Kidney (tissue), 14 donors: ENCODE results near the gene NEURL1. TPM values are rescaled to one million over a fixed set of nuclear protein-coding genes. Genes with fewer than 3 reads are reported as not detected.

Source experiments
- DNase-seq, 5 donors: peaks; one replicate each; pipeline ENCODE4 v3.0.0-alpha.2; 2013 to 2020
- FAIRE-seq: peaks from 2 replicates; lab custom pipeline; 2012; peaks lifted over from hg19 to GRCh38; lab: Jason Lieb, UNC
- H3K27ac ChIP-seq, 2 donors: one replicate each; pipeline ENCODE4 v1.7.0; 2013; ENCODE audit warnings: low read depth in 2 of 2, low read length in 2 of 2, inconsistent platforms in 1 of 2
- H3K27me3 ChIP-seq: one replicate; pipeline ENCODE4 v1.7.1; 2013; ENCODE audit warnings: low read length, inconsistent platforms; ENCODE audit not compliant: control insufficient read depth, insufficient read depth
- H3K36me3 ChIP-seq, 3 donors: one replicate each; pipeline versions ENCODE4 v1.7.0 to v1.7.1; 2013; ENCODE audit warnings: low read length in 3 of 3, control low read depth in 1 of 3, inconsistent platforms in 1 of 3; ENCODE audit not compliant: insufficient read depth in 3 of 3, control insufficient read depth in 2 of 3
- H3K4me1 ChIP-seq, 3 donors: one replicate each; pipeline versions ENCODE4 v1.7.0 to v1.7.1; 2013; ENCODE audit warnings: low read length in 3 of 3, inconsistent platforms in 1 of 3, low read depth in 1 of 3; ENCODE audit not compliant: control insufficient read depth in 2 of 3, insufficient read depth in 2 of 3
- H3K4me3 ChIP-seq, 3 donors: one replicate each; pipeline versions ENCODE4 v1.7.0 to v1.8.1; 2013; ENCODE audit warnings: low read length in 3 of 3, control low read depth in 1 of 3, inconsistent platforms in 1 of 3
- H3K9ac ChIP-seq, 3 donors: one replicate each; pipeline versions ENCODE4 v1.7.0 to v1.7.1; 2013; ENCODE audit warnings: low read length in 3 of 3, control low read depth in 1 of 3, inconsistent platforms in 1 of 3
- H3K9me3 ChIP-seq, 3 donors: one replicate each; pipeline versions ENCODE4 v1.7.0 to v1.7.1; 2013; ENCODE audit warnings: low read length in 3 of 3, control low read depth in 1 of 3, inconsistent platforms in 1 of 3; ENCODE audit not compliant: control insufficient read depth in 2 of 3, insufficient read depth in 1 of 3
- intact Hi-C: fragments of 100-400 bp; cut with DNase I; formaldehyde crosslinking; loops from one replicate; pipeline ENCODE4 v1.11.1; 2022
- polyA plus RNA-seq: library from polyadenylated mRNA; stranded (reverse); fragments of 350-450 nt; fragmentation: Illumina TruSeq; extraction: RNeasy Lipid Tissue Mini Kit (QIAGEN cat#74804); gene quantifications from one replicate; pipeline ENCODE4 v1.2.3, GENCODE V29; 2014; ENCODE audit warnings: low read depth, low replicate concordance; ENCODE audit not compliant: insufficient read depth
- total RNA-seq: library from RNA; stranded (reverse); fragmentation: NEBNext Ultra II Directional; extraction: Animal tissue kit (Norgen Biotek cat#: 25700); gene quantifications from one replicate; pipeline ENCODE4 v1.2.1, GENCODE V29; 2021
- TF ChIP-seq, protein P1 (sequence below): IDR thresholded peaks from 3 replicates; pipeline ENCODE4 v1.5.1; 2012; ENCODE audit warnings: mild to moderate bottlenecking, moderate library complexity, borderline replicate concordance; ENCODE audit not compliant: insufficient read depth; ENCODE audit errors: extremely low read depth
- donor health status: control.
- donor health status: control.
- donor health status: control.
- donor health status: control.
- donor health status: control.
- donor health status: DM: yes; HTN: yes; CAD: no.
- donor health status: Normal renal cell carcinoma (clear cell type).

Gene NEURL1
- total and polyA plus RNA-seq, 2 donors from 2014 or later: 1.2 TPM

- Histone ChIP-seq H3K9ac (no peak overlapping the region), H3K4me3 (no peak overlapping the region), H3K9me3 (no peaks in the 10 kb centered on the region), H3K27ac (no peak overlapping the region), H3K36me3 (no peaks in the 10 kb centered on the region), H3K4me1 (no peaks in the 10 kb centered on the region), H3K27me3 (no peaks in the 10 kb centered on the region)
- FAIRE-seq (no peak), DNase-seq (peak in 3 of 5 donors; percentile 43 to 65 (median 52))
- intact Hi-C loops: no loop called here
- TF ChIP-seq, protein P1, sequence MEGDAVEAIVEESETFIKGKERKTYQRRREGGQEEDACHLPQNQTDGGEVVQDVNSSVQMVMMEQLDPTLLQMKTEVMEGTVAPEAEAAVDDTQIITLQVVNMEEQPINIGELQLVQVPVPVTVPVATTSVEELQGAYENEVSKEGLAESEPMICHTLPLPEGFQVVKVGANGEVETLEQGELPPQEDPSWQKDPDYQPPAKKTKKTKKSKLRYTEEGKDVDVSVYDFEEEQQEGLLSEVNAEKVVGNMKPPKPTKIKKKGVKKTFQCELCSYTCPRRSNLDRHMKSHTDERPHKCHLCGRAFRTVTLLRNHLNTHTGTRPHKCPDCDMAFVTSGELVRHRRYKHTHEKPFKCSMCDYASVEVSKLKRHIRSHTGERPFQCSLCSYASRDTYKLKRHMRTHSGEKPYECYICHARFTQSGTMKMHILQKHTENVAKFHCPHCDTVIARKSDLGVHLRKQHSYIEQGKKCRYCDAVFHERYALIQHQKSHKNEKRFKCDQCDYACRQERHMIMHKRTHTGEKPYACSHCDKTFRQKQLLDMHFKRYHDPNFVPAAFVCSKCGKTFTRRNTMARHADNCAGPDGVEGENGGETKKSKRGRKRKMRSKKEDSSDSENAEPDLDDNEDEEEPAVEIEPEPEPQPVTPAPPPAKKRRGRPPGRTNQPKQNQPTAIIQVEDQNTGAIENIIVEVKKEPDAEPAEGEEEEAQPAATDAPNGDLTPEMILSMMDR: no peak
Measured at GRCh38 chr10:103564116-103564501, 70.6 kb downstream of the NEURL1 start.

DNA sequence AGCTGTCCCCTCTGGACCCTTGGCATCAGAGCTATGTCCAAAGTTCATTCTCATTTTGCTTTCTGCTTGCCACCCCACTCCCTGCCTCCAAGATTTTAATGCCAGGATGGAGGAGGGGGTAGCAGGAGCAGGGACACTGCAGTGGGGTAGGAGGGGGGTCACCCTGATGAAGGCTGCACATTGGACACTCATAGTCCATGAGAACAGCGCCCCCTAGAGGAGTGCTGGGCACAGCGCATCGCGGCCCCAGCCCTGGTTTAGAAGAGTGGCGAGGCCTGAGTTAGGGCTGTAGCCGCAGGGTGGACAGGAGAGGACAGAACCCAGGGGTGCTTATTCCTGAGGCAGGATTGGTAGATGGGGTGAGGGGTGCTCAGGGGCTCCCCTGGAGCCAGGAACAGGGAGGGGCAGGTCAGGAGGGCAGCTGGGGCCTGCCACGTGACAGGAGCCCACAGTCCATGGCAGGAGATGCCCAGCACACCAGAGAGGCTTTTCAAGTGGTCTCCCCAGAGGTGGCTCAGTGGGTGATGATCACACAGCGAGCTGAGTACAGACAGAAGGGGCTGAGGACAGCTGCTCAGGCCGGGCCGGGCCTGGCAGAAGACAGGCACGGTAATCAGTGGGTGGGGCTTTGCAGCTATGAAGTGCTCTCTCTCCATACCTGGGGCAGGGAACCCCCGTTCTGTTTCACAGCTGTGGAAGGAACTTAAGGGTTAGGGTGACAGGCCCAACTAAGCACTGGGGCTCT lies 71.4 kb downstream of the NEURL1 start:
- FAIRE-seq: no peak
- Histone ChIP-seq H3K27ac (no peak overlapping the region), H3K27me3 (no peaks in the 10 kb centered on the region), H3K9ac (no peak overlapping the region), H3K4me1 (no peaks in the 10 kb centered on the region), H3K36me3 (no peaks in the 10 kb centered on the region), H3K9me3 (no peaks in the 10 kb centered on the region), H3K4me3 (no peak overlapping the region)
- DNase-seq: no peak
- intact Hi-C loops: no loop called here
- TF ChIP-seq, protein P1: peak; percentile 33

GRCh38 chr10:103566536-103566935 lies 73.0 kb downstream of the NEURL1 start:
- Histone ChIP-seq H3K9ac (no peak overlapping the region), H3K27ac (no peak overlapping the region), H3K36me3 (no peaks in the 10 kb centered on the region), H3K9me3 (no peaks in the 10 kb centered on the region), H3K4me3 (no peak overlapping the region), H3K4me1 (no peaks in the 10 kb centered on the region), H3K27me3 (no peaks in the 10 kb centered on the region)
- DNase-seq (no peak), FAIRE-seq (no peak)
- intact Hi-C loops: no loop called here
- TF ChIP-seq, protein P1: no peak
